Muscle layer of duodenum (tissue), 2 donors: ENCODE results near the gene ATAD5.
"Not testable (repeated sequence)": the region's sequence is repeated elsewhere in the genome, so short reads cannot be mapped to it uniquely, and the experiment has no call there.

Source experiments
- H3K27ac ChIP-seq: one replicate; pipeline ENCODE4 v1.7.0; 2013; ENCODE audit warnings: mild to moderate bottlenecking, low read length
- H3K27me3 ChIP-seq: one replicate; pipeline ENCODE4 v1.7.0; 2013; ENCODE audit warnings: low read depth, mild to moderate bottlenecking, control low read depth, low read length
- H3K36me3 ChIP-seq, 2 donors: one replicate each; pipeline ENCODE4 v1.7.0; 2013; ENCODE audit warnings: low read length in 2 of 2, control low read depth in 1 of 2, mild to moderate bottlenecking in 1 of 2; ENCODE audit not compliant: insufficient read depth in 2 of 2, control insufficient read depth in 1 of 2
- H3K4me1 ChIP-seq, 2 donors: one replicate each; pipeline ENCODE4 v1.7.0; 2013; ENCODE audit warnings: low read length in 2 of 2, mild to moderate bottlenecking in 2 of 2, control low read depth in 1 of 2, moderate library complexity in 1 of 2; ENCODE audit not compliant: insufficient read depth in 2 of 2, control insufficient read depth in 1 of 2
- H3K4me3 ChIP-seq, 2 donors: one replicate each; pipeline ENCODE4 v1.7.0; 2013; ENCODE audit warnings: low read length in 2 of 2, low read depth in 1 of 2, mild to moderate bottlenecking in 1 of 2
- H3K9me3 ChIP-seq, 2 donors: one replicate each; pipeline ENCODE4 v1.7.0; 2013; ENCODE audit warnings: low read length in 2 of 2, control low read depth in 1 of 2, mild to moderate bottlenecking in 1 of 2; ENCODE audit not compliant: control insufficient read depth in 1 of 2
- donor health status: healthy.

The ATAD5 gene

GRCh38 chr17:30931582-30931981 is 99.8 kb downstream of the ATAD5 start:
- H3K36me3 ChIP-seq, H3K27me3 ChIP-seq, H3K27ac ChIP-seq, H3K4me3 ChIP-seq, H3K9me3 ChIP-seq, H3K4me1 ChIP-seq: not testable (repeated sequence)

GRCh38 chr17:30933966-30934365 is 102.2 kb downstream of the ATAD5 start:
- Histone ChIP-seq H3K4me3 (no peak overlapping the region), H3K4me1 (no peaks in the 10 kb centered on the region), H3K9me3 (no peaks in the 10 kb centered on the region), H3K27me3 (no peaks in the 10 kb centered on the region), H3K36me3 (no peaks in the 10 kb centered on the region), H3K27ac (no peak overlapping the region)

DNA sequence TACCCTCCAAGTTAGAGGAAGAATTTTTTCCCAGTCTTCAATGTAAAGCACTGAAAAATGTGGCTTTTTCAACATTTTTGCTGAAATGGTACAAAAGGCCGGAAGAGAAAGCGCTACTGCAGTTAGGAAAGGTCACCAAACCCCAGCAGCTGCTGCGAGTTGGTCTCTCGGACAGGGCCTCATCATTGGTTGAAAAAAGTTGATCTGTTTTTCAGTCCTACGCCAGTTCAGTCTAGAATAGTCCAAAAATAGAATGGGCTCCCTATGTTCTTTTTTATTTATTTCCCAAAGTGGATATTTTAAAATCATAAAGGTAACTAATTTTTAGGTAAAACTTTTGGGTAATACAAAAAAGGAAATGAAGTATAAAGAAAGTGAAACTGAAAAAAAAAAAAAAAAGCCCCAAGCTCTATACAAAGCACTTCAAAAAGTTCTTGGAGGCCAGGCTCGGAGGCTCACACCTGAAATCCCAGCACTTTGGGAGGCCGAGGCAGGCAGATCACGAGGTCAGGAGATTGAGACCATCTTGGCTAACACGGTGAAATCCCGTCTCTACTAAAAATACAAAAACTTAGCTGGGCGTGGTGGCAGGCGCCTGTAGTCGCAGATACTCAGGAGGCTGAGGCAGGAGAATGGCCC is 107.4 kb downstream of the ATAD5 start:
- Histone ChIP-seq H3K4me3 (no peak overlapping the region), H3K4me1 (no peaks in the 10 kb centered on the region), H3K9me3 (no peaks in the 10 kb centered on the region), H3K27ac (no peak overlapping the region), H3K27me3 (no peaks in the 10 kb centered on the region), H3K36me3 (no peaks in the 10 kb centered on the region)

DNA sequence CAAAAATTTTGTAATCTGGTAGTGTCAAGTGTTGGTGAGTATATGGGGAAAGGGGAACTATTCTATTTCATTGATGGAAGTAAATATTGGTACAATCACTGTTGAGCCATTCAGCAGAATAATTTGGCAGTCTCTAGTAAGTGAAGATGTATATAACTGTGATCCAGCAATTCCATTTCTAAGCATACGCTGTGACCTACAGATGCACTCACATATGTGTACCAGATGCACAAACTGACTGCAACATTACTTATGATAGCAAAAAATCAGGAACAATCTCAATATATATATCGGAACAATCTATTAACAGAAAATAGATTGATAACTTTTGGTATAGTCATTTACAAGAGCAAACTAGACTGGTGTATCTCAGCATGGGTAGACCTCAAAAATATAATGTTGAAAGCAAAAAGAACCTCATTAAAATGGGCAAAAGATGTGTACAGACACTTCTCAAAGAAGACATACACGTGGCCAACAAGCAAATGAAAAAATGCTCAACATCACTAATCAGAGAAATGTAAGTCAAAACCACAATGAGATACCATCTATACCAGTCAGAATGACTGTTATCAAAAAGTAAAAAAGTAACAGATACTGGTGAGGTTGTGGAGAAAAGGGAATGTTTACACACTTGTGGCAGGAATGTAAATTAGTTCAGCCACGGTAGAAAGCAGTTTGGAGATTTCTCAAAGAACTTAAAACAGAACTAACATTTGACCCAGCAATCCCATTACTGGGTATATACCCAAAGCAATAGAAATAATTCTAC is 110.7 kb downstream of the ATAD5 start:
- H3K27me3 ChIP-seq: no peaks in the 10 kb centered on the region
- no peaks in the 10 kb centered on the region for H3K9me3 ChIP-seq
- H3K4me1 ChIP-seq: no peaks in the 10 kb centered on the region
- no peaks in the 10 kb centered on the region for H3K36me3 ChIP-seq
- no peak overlapping the region for H3K4me3 ChIP-seq
- H3K27ac ChIP-seq: no peak overlapping the region
